K562 (cell line): ENCODE data around the gene MUCL1.

Source experiments
- ATF1 ChIP-seq, 2 experiments: fragments of 450-650 bp in 1 of 2; IDR thresholded peaks; 2 replicates each; pipeline ENCODE4 v1.6.1; 2016; ENCODE audit warnings: missing compliant biosample characterization in 1 of 2, missing genetic modification characterization in 1 of 2
- CTCF ChIP-seq, 3 experiments: IDR thresholded peaks in 2 of 3; conservative IDR thresholded peaks in 1 of 3; 2 replicates each; pipeline ENCODE4 v1.5.1; 2011 to 2012; ENCODE audit warnings: low read length in 3 of 3, mild to moderate bottlenecking in 3 of 3, control low read depth in 2 of 3, improper control_type of control experiment in 1 of 3, inconsistent platforms in 1 of 3, low read depth in 1 of 3, mixed read lengths in 1 of 3, moderate library complexity in 1 of 3; ENCODE audit not compliant: insufficient read depth in 2 of 3
- EP300 ChIP-seq: IDR thresholded peaks from 2 replicates; pipeline ENCODE4 v1.6.1; 2012; ENCODE audit warnings: low read length, improper control_type of control experiment
- MAZ ChIP-seq, 2 experiments: fragments of 450-650 bp in 1 of 2; sonication (generic) in 1 of 2; formaldehyde crosslinking; IDR thresholded peaks in 1 of 2; conservative IDR thresholded peaks in 1 of 2; 2 replicates each; pipeline versions ENCODE4 v1.4.0 to v1.5.0; 2020; ENCODE audit warnings: mild to moderate bottlenecking in 1 of 2, missing genetic modification reagents in 1 of 2
- MEF2D ChIP-seq: conservative IDR thresholded peaks from 2 replicates; pipeline ENCODE4 v1.6.1; 2016; ENCODE audit warnings: low read depth, missing genetic modification characterization, missing compliant biosample characterization
- NFATC3 ChIP-seq: fragments of 450-650 bp; IDR thresholded peaks from 2 replicates; pipeline ENCODE4 v1.6.1; 2017; ENCODE audit warnings: mild to moderate bottlenecking
- POLR2AphosphoS2 ChIP-seq: IDR thresholded peaks from 2 replicates; pipeline ENCODE4 v1.6.1; 2012; ENCODE audit warnings: low read length, improper control_type of control experiment
- POLR2AphosphoS5 ChIP-seq: IDR thresholded peaks from 2 replicates; pipeline ENCODE4 v1.6.1; 2011; ENCODE audit warnings: mild to moderate bottlenecking, low read depth, low read length, moderate library complexity; ENCODE audit not compliant: control insufficient read depth, insufficient read depth
- RAD51 ChIP-seq: fragments of 450-650 bp; IDR thresholded peaks from 2 replicates; pipeline ENCODE4 v1.7.1; 2016; ENCODE audit warnings: low read depth, mild to moderate bottlenecking, borderline replicate concordance
- TGIF2 ChIP-seq: sonication (generic); formaldehyde crosslinking; IDR thresholded peaks from 2 replicates; pipeline ENCODE4 v1.8.1; 2022; ENCODE audit warnings: mild to moderate bottlenecking, missing genetic modification reagents, moderate library complexity
- ZNF3 ChIP-seq: fragments of 250-450 bp; sonication (Bioruptor Pico); IDR thresholded peaks from 2 replicates; pipeline ENCODE4 v1.5.0; 2021; ENCODE audit warnings: mild to moderate bottlenecking, moderate library complexity

GRCh38 chr12:54857406-54857805 lies 3.1 kb downstream of the MUCL1 start:
- TF ChIP-seq EP300 (no peak), ZNF3 (CRISPR knock-in tag) (no peak), ATF1 (CRISPR knock-in tag; IDR thresholded peaks at IDR 0.05) (no peak), ATF1 (tag; IDR thresholded peaks at IDR 0.05) (no peak), POLR2AphosphoS2 (no peak), TGIF2 (CRISPR knock-in tag) (no peak), CTCF (IDR thresholded peaks at IDR 0.05 in 2 of 3, conservative IDR thresholded peaks at IDR 0.05 in 1 of 3; ENCODE audit: insufficient read depth in 2 of 3, low read depth in 1 of 3, low read length in 3 of 3) (no peak), POLR2AphosphoS5 (no peak), MAZ (CRISPR knock-in tag; conservative IDR thresholded peaks at IDR 0.05 in 1 of 2, IDR thresholded peaks at IDR 0.05 in 1 of 2) (no peak), NFATC3 (no peak), RAD51 (no peak), MEF2D (tag) (no peak)
